ENCODE measurements around the gene BCL11B.

Gene BCL11B

DNA sequence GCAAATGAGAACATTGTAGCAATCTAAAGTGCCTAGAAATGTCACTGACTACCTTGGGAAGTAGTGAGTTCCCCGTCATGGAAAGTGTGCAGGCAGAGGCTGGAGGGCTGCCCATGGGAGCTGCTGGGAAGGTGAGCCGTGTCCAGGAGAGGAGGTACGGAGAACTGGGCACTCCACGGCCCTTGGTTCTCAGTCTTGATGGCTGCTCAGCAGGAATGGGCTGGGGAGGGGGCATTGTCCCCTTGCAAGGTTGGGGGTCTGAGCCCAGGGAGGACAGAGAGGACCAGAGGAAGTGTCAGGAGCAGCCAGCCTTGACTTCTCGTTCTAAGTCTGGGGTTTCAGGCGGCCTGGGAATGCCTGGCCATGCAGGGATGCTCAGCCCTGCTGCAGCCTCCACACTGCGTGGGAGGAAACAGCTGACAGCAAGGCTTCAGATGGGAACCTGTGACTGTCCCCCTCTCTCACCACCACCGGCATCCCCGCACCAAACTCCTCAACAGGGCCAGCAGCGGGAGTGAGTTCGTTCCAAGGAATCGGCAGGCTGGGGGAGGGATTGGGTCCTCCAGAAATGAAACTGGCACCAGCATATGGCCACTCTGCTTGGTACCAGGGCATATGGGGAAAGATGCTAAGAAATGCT is 140.2 kb downstream of the BCL11B start:
- DNase-seq: no peak

DNA sequence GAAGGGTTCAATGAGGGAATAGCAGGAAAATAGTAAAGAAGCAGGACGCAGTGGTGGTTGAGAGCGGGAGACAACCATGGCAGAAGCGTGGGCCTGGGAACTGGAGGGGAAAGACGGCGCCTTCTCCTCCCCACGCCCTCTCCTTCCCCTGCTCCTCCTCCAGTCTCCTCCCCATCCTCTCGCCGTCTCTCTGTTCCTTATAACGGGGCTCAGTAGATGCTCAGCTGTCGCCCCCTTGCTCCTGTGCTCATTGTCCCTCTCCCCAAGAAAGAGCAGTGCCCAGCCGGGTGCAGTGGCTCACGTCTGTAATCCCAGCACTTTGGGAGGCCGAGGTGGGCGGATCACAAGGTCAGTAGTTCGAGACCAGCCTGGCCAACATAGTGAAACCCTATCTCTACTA is 142.0 kb downstream of the BCL11B start:
- DNase-seq: no peak

- no peak for DNase-seq
Observed at GRCh38 chr14:99129211-99129696, 142.7 kb downstream of the BCL11B start.

GRCh38 chr14:99128185-99128584 is 143.8 kb downstream of the BCL11B start:
- no peak for DNase-seq

DNA sequence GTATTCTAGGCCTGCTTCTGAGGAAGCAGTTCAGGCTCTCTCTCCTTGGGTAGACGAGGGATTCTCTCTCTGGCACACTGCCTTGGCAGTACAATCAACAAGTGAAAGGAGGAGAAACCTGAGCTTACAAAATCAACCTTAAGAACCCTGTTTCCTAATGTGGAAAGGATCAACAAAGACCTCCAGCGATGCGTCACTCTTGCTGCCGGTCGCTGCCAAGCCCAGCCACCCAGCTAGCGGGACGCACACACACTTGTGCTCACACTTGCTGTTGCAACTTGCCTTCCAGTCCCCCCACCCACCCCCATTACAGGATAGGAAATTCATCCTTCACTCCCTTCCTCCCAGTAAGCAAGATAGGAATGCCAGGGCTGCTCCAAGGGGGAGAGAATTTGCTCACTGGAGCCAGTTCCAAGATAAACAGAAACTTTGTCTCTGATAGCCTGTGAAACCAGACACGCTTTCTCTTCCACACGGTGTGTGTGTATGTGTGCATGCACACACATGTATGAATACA is 144.3 kb downstream of the BCL11B start:
- DNase-seq: no peak

DNA sequence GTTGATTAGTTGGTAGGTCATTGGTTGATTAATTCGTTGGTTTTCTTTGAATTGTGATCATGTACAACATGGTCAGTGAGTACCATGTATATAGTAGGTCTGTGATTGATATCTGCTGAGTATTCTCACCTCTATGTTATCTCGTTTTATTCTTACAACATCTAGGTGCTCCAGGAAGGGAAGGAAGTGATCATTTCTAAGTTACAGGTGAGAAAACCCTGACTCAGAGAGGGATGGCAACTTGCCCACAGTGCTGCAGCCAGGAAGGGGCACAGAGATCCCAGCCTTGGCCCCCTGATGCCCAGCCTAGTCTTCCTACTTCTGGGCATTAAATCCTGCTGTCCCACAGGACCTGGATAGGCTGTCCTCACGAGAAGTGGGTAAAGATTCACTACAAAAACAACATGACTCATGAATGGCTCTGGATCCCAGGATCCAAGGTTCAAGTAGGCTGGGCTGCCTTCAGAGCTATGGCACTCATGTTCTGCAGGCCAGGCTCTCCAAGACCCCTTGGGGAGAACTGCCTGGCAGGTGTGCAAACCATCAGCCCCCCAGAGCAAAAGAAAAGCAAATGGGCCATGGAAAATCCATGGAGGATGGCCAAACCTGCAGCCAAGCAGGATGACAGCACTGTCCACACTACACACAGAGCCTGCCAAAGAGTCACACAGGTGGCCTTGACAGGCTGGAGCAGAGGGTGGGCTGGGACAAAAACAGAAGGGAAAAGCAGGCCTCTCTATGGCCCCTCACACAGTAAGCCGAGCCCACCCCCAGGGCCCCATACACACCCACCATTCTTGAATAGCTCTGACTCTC is 146.2 kb downstream of the BCL11B start:
- no peak for DNase-seq

DNA sequence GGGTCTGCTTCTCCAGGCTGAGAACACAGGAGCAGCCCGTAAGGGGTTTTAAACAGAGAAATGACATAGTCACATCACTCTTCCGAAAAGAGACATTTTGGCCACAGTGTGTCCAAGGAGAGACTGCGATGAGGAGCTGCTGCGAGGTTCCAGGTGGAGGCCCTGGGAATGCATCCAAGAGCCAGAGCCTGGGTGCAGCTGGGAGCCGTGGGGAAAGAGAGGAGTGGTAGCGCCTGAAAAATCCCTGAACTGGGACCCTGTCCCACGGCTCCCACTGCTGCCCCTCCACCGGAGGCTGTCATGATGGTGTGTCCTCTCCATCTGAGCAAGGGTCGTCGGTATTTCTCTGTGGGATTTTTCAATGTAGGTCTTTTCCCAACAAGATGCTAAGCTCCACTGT is 146.9 kb downstream of the BCL11B start:
- DNase-seq: no peak

- no peak for DNase-seq
Observed at GRCh38 chr14:99124482-99125105, 147.4 kb downstream of the BCL11B start.

- no peak for DNase-seq
Observed at GRCh38 chr14:99123208-99123870, 148.7 kb downstream of the BCL11B start.

- DNase-seq: no peak
Observed at GRCh38 chr14:99122521-99123125, 149.4 kb downstream of the BCL11B start.

DNA sequence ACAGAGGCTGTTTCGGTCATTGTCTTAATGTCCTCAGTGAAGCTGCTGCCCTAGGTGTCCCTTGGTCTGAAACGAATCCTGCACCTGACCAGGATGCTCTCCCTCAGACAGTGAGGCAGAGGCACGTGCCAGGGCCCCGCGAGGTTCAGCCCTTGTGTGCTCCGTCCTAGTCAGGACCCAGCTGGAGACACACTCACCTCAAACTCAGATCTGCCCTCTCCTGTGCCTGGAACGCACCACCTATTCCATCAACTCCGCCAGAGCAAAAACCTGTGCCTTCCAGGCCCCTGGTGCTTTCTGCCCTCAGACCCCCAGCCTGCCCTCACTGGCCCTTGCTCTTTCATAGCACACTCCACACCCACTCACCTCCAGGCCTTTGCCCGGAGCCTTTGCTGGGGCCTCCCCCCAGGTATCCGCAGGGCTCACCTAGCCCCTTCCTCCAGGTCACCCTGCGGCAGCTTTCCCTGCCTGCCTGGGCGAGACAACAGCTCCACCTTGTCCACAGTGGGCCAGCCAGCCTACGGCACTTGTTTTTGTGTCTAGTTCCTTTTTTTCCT is 150.6 kb downstream of the BCL11B start:
- DNase-seq: no peak

DNA sequence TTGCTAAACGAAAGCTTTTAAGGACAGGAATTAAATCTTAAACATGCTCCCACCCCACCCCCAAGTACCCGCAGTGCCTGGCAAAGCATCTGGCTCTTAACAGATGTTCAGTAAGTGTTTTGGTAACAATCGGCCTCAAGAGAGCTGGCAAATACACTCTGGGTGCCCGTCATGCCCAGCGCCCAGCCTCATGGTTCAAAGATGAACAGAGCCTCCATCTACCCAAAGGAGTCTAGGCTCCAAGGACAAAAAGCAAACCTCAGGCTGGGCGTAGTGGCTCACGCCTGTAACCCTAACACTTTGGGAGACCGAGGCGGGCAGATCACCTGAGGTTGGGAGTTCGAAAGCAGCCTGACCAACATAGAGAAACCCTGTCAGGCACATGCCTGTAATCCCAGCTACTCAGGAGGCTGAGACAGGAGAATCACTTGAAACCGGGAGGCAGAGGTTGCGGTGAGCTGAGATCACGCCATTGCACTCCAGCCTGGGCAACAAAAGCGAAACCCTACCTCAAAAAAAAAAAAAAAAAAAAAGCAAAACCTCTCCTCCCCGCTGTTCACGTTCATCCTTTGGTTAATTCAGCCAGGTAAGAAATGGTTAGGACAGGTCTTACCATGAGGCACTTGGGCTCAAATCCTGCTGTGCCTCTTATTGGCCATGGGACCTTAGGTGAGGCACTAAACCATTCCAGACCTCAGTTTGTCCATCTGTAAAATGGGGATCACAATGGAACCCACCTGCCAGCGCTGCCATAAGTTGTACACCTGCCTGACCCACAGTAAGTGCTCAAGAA is 151.3 kb downstream of the BCL11B start:
- no peak for DNase-seq

DNA sequence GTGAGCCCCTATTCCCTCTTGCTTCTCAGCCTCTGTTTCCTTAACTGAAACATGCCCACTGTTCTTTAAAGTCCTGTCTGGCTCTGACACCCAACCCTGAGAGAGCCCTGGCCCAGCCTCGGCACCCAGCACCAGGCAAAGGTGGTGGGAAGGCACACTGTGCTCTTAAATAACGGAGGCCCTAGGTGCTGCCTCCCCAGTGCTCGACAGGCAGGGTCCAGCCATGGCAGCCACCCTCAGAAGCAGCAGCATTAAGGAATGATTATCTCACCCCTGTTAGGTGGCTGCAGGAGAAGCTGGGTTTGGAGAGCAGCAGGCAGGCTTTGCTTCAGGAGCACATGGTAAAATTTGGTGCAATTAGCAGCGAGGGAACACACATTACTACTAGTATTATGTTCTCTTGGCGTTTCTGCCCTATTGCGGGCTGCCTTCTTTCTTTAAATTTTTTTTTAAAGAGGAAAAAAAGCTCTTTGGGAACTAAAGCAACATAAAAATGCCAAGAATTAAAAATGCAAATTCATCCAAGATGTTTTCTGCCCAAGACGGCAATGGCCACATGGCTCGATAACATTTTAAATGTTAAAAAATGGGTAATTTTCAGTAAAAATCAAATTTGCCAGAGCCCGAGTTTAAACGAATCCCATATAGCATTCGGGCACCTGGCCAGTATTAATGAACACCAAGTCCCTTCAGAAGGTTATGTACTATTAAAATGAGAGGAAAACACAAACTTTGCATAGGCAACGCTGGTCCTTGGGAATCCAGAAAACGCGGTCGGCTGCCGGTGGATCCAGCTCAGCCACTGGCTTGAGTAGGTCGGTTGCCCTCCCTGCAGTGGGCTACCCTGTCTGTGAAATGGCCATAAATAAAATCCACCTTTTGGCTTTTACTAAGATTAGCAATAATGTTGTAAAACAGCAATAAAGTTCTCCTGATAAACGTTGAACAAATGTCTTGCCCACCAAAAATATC is 152.2 kb downstream of the BCL11B start:
- DNase-seq: no peak

Data from NCI-H82 (cell line).